Immature natural killer cell (primary cell): ENCODE results near the gene ETV6. TPM values are rescaled to one million over a fixed set of nuclear protein-coding genes. Genes with fewer than 3 reads are reported as not detected.
A peak's percentile ranks its signal among the peaks of the same experiment; 100 is the strongest.

Source experiments
- DNase-seq, 3 donors: peaks; one replicate each; pipeline ENCODE4 v3.0.0; 2022; ENCODE audit warnings: mixed read lengths in 1 of 3
- H3K27ac Mint-ChIP-seq, 6 donors: one replicate each; pipeline ENCODE4 v1.8.0; 2020; ENCODE audit warnings: mixed read lengths in 6 of 6, mild to moderate bottlenecking in 5 of 6, inconsistent platforms in 4 of 6, moderate library complexity in 3 of 6
- H3K27me3 Mint-ChIP-seq, 3 donors: one replicate each; pipeline ENCODE4 v1.8.0; 2020 to 2021; ENCODE audit warnings: low read depth in 3 of 3, mild to moderate bottlenecking in 3 of 3, mixed read lengths in 3 of 3, moderate library complexity in 3 of 3, inconsistent platforms in 1 of 3
- H3K36me3 Mint-ChIP-seq, 3 donors: one replicate each; pipeline ENCODE4 v1.8.0; 2020; ENCODE audit warnings: mixed read lengths in 3 of 3, inconsistent platforms in 2 of 3, mild to moderate bottlenecking in 2 of 3
- H3K4me1 Mint-ChIP-seq, 2 donors: one replicate each; pipeline ENCODE4 v1.8.0; 2020; ENCODE audit warnings: inconsistent platforms in 2 of 2, mild to moderate bottlenecking in 2 of 2, mixed read lengths in 2 of 2, moderate library complexity in 1 of 2
- H3K4me3 Mint-ChIP-seq, 5 donors: one replicate each; pipeline ENCODE4 v1.8.0; 2020; ENCODE audit warnings: mild to moderate bottlenecking in 5 of 5, mixed read lengths in 5 of 5, inconsistent platforms in 3 of 5, moderate library complexity in 3 of 5
- H3K9me3 Mint-ChIP-seq, 6 donors: one replicate each; pipeline ENCODE4 v1.8.0; 2020; ENCODE audit warnings: mild to moderate bottlenecking in 6 of 6, mixed read lengths in 6 of 6, inconsistent platforms in 4 of 6, moderate library complexity in 3 of 6
- polyA plus RNA-seq, 3 donors: library from polyadenylated mRNA; unstranded; fragments of 300-500 nt; fragmentation: Illumina TruSeq; gene quantifications; one replicate each; pipeline ENCODE4 v1.2.3, GENCODE V29; 2021

ETV6 gene
- polyA plus RNA-seq, 3 donors from 2014 or later: 3.0 to 5.4 (median 3.2) TPM

GRCh38 chr12:11763760-11764520 lies 114.5 kb downstream of the ETV6 start:
- DNase-seq: no peak
- H3K27ac Mint-ChIP-seq: no peak overlapping the region

GRCh38 chr12:11764837-11765236 lies 115.4 kb downstream of the ETV6 start:
- peaks cover 0 to 6% (median 1%) of the 10 kb centered on the region in 3 donors for H3K27me3 Mint-ChIP-seq
- no peak overlapping the region for H3K4me3 Mint-ChIP-seq
- peaks cover 0 to 2% (median 0%) of the 10 kb centered on the region in 3 donors for H3K36me3 Mint-ChIP-seq
- DNase-seq: no peak
- H3K9me3 Mint-ChIP-seq: no peaks in the 10 kb centered on the region
- H3K27ac Mint-ChIP-seq: peak overlapping the region in 2 of 6 donors; percentile 39 to 59
- peaks cover 31 to 70% of the 10 kb centered on the region in 2 donors for H3K4me1 Mint-ChIP-seq

More at GRCh38 chr12:11763760-11764520, 114.5 kb downstream of the ETV6 start:
- peaks cover 0 to 6% (median 1%) of the 10 kb centered on the region in 3 donors for H3K27me3 Mint-ChIP-seq
- no peak overlapping the region for H3K4me3 Mint-ChIP-seq
- peaks cover 0 to 2% (median 0%) of the 10 kb centered on the region in 3 donors for H3K36me3 Mint-ChIP-seq
- H3K9me3 Mint-ChIP-seq: no peaks in the 10 kb centered on the region
- H3K4me1 Mint-ChIP-seq: peaks cover 23 to 70% of the 10 kb centered on the region in 2 donors

- Mint-ChIP-seq H3K4me1 (peaks cover 37 to 74% of the 10 kb centered on the region in 2 donors), H3K36me3 (peaks cover 0 to 2% (median 0%) of the 10 kb centered on the region in 3 donors), H3K9me3 (no peaks in the 10 kb centered on the region), H3K27me3 (peaks cover 0 to 4% (median 1%) of the 10 kb centered on the region in 3 donors), H3K27ac (peak overlapping the region in 2 of 6 donors; percentile 8 to 51), H3K4me3 (peak overlapping the region in 4 of 5 donors; percentile 1 to 47 (median 22))
- DNase-seq: no peak
These were observed 115.9 kb downstream of the ETV6 start for GRCh38 chr12:11765421-11765816.

GRCh38 chr12:11765817-11766794 lies 116.6 kb downstream of the ETV6 start:
- peak overlapping the region; percentile 1 to 48 (median 30) for H3K4me3 Mint-ChIP-seq
- peak overlapping the region in 5 of 6 donors; percentile 3 to 51 (median 13) for H3K27ac Mint-ChIP-seq
- H3K4me1 Mint-ChIP-seq: peaks cover 40 to 74% of the 10 kb centered on the region in 2 donors
- peaks cover 0 to 4% (median 1%) of the 10 kb centered on the region in 3 donors for H3K27me3 Mint-ChIP-seq
- peaks cover 0 to 2% (median 0%) of the 10 kb centered on the region in 3 donors for H3K36me3 Mint-ChIP-seq
- no peaks in the 10 kb centered on the region for H3K9me3 Mint-ChIP-seq
- no peak for DNase-seq

- peaks cover 0 to 8% (median 0%) of the 10 kb centered on the region in 3 donors for H3K36me3 Mint-ChIP-seq
- no peak for DNase-seq
- H3K27me3 Mint-ChIP-seq: peaks cover 0 to 4% (median 1%) of the 10 kb centered on the region in 3 donors
- peak overlapping the region in 1 of 6 donors; percentile 3 for H3K27ac Mint-ChIP-seq
- no peaks in the 10 kb centered on the region for H3K9me3 Mint-ChIP-seq
- no peak overlapping the region for H3K4me3 Mint-ChIP-seq
- peaks cover 43 to 71% of the 10 kb centered on the region in 2 donors for H3K4me1 Mint-ChIP-seq
These were observed 117.7 kb downstream of the ETV6 start for GRCh38 chr12:11767029-11767724.

GRCh38 chr12:11767798-11768197 lies 118.3 kb downstream of the ETV6 start:
- Mint-ChIP-seq H3K4me3 (no peak overlapping the region), H3K36me3 (peaks cover 0 to 8% (median 3%) of the 10 kb centered on the region in 3 donors), H3K27me3 (peaks cover 0 to 4% (median 1%) of the 10 kb centered on the region in 3 donors), H3K9me3 (no peaks in the 10 kb centered on the region), H3K4me1 (peaks cover 43 to 72% of the 10 kb centered on the region in 2 donors), H3K27ac (no peak overlapping the region)
- DNase-seq: no peak

- Mint-ChIP-seq H3K36me3 (peaks cover 0 to 8% (median 3%) of the 10 kb centered on the region in 3 donors), H3K4me3 (peak overlapping the region in 1 of 5 donors; percentile 27), H3K27me3 (peaks cover 0 to 4% (median 1%) of the 10 kb centered on the region in 3 donors), H3K9me3 (no peaks in the 10 kb centered on the region), H3K27ac (no peak overlapping the region), H3K4me1 (peaks cover 46 to 74% of the 10 kb centered on the region in 2 donors)
- no peak for DNase-seq
These were observed 118.9 kb downstream of the ETV6 start for GRCh38 chr12:11768233-11768965.

GRCh38 chr12:11769723-11770514 lies 120.4 kb downstream of the ETV6 start:
- Mint-ChIP-seq H3K4me3 (no peak overlapping the region), H3K36me3 (peaks cover 0 to 8% (median 5%) of the 10 kb centered on the region in 3 donors), H3K9me3 (no peaks in the 10 kb centered on the region), H3K4me1 (peaks cover 50 to 70% of the 10 kb centered on the region in 2 donors), H3K27ac (peak overlapping the region in 4 of 6 donors; percentile 14 to 62 (median 24)), H3K27me3 (peaks cover 0 to 4% (median 1%) of the 10 kb centered on the region in 3 donors)
- DNase-seq: no peak

- no peak for DNase-seq
- H3K27me3 Mint-ChIP-seq: peaks cover 0 to 1% (median 0%) of the 10 kb centered on the region in 3 donors
- no peak overlapping the region for H3K4me3 Mint-ChIP-seq
- H3K4me1 Mint-ChIP-seq: peaks cover 36 to 58% of the 10 kb centered on the region in 2 donors
- no peaks in the 10 kb centered on the region for H3K9me3 Mint-ChIP-seq
- no peak overlapping the region for H3K27ac Mint-ChIP-seq
- H3K36me3 Mint-ChIP-seq: peaks cover 0 to 8% (median 5%) of the 10 kb centered on the region in 3 donors
These were observed 121.9 kb downstream of the ETV6 start for GRCh38 chr12:11771356-11771755.

GRCh38 chr12:11771895-11772502 lies 122.5 kb downstream of the ETV6 start:
- Mint-ChIP-seq H3K4me1 (peaks cover 31 to 51% of the 10 kb centered on the region in 2 donors), H3K27ac (no peak overlapping the region), H3K27me3 (peaks cover 0 to 1% (median 0%) of the 10 kb centered on the region in 3 donors)

GRCh38 chr12:11773889-11774677 lies 124.6 kb downstream of the ETV6 start:
- Mint-ChIP-seq H3K27ac (peak overlapping the region in 1 of 6 donors; percentile 47), H3K9me3 (no peaks in the 10 kb centered on the region), H3K27me3 (peaks cover 0 to 4% (median 0%) of the 10 kb centered on the region in 3 donors), H3K4me3 (no peak overlapping the region), H3K4me1 (peaks cover 30 to 39% of the 10 kb centered on the region in 2 donors), H3K36me3 (peaks cover 0 to 11% (median 8%) of the 10 kb centered on the region in 3 donors)
- DNase-seq: no peak

More at GRCh38 chr12:11771895-11772502, 122.5 kb downstream of the ETV6 start:
- DNase-seq: no peak
- H3K4me3 Mint-ChIP-seq: no peak overlapping the region
- no peaks in the 10 kb centered on the region for H3K9me3 Mint-ChIP-seq
- H3K36me3 Mint-ChIP-seq: peaks cover 0 to 8% (median 5%) of the 10 kb centered on the region in 3 donors
